Activated T-helper 1 cell treated with Interleukin-2 at 50 U/mL for 16 hours (primary cell): ENCODE data around the gene ZNF581.

Experiments
- DNase-seq: peaks from one replicate; pipeline ENCODE4 v3.0.0-alpha.2; 2020; ENCODE audit warnings: low read depth

Gene ZNF581

DNA sequence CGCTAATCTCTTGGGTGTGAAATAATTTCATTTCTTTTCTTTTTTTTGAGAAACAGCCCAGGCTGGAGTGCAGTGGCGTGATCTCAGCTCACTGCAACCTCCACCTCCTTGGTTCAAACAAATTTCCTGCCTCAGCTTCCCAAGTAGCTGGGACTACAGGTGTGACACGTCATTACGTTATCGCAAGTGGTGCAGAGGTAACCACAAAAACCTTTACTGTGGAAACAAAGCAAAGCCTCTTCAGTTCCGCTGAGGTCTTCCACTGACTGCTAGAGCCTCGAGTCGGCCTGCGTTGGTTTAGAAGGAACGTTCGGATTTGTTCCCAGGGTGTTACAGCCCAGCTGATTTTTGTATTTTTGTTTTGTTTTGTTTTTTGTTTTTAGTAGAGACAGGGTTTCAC lies 17.1 kb upstream of the ZNF581 start:
- peak; percentile 31 for DNase-seq

DNA sequence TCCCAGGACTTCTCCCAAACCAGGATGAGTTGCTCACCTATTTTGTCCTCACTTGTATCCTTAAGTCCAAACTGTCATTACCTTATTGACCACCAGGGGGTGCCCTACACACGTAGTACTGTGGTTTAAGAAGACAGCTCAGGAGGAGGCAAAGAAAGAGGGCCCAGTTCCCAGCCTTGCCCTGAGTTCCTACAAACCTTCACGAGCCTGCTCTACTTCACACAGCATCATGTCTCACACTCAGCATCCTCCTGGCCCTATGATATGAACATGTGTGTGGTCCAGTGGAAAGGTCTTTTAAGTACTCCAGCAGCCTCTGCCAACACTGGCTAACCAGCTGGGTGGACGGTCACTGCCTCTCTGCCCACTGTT lies 11.0 kb upstream of the ZNF581 start:
- DNase-seq, result peak; percentile 62

GRCh38 chr19:55633861-55634260 lies 9.6 kb upstream of the ZNF581 start:
- no peak for DNase-seq

GRCh38 chr19:55635334-55635717 lies 8.1 kb upstream of the ZNF581 start:
- no peak for DNase-seq

- no peak for DNase-seq
Measured at GRCh38 chr19:55635856-55636440, 7.5 kb upstream of the ZNF581 start.

DNA sequence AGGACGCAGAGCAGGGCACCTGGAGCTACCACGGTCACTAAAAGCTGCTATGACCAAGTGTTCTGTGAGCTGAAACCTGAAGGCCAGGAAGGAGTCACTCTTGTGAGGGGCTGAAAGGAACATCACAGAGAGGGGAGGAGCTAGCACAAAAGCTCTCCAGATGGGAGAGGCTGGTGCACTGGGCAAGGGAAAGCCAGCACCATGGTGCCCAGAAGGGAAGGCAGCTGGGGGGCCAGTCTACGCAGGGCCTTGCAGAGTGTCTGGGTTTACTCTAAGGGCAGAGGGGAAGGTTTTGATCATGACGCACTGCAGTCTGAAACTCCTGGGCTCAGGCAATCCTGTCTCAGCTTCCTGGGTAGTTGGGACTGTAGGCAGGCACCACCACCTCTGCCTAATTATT lies 6.7 kb upstream of the ZNF581 start:
- DNase-seq, result no peak

GRCh38 chr19:55637534-55637933 lies 5.9 kb upstream of the ZNF581 start:
- DNase-seq, result no peak

- peak; percentile 31 for DNase-seq
Measured at GRCh38 chr19:55638864-55639359, 4.5 kb upstream of the ZNF581 start.

- DNase-seq, result peak; percentile 59
Measured at GRCh38 chr19:55640043-55640576, 3.3 kb upstream of the ZNF581 start.

DNA sequence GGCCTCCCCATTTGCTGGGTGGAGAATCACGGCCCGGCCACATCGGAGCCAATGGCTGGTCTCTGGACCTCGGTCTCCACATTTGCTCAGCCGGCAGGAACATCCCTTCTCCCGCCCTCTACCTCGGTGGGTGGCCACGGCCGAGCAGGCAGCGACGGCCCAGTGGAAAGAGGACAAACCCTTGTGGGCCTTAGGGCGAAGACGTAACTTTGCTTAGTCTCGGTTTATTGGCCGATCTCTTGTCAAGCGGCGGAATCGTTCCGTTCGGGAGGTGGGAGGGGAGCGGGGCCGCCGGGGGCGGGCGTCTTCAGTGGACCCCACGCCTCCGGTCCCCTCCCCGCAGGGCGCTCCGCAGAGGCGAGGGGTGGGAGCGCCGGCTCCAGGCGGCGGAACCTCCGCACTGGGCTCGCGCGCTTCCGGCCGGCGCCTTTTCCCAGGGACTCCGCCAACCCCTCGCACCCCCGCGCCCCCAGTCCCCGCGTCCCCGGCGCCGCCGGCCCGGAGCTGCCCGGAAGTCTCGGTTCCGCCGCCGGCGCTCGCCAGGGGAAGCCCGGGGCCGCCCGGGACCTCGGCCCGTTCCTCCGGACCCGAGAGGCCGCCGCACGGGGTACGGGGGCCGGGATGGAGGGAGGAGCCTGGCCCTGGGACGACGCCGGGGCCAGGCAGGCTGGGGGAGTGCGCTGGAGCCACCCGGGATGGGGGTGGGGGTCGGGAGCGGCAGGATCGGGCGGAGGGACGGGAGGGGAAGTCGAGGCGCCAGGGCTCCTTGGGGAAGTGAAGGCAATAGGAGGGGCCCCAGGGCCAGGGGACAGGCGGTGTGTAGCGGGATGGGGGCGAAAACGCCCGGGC lies 2.6 kb upstream of the ZNF581 start, which contains the start of gene ZNF580:
Gene ZNF580 (plus strand): TSS at position 426 of the 849 bp plus-strand sequence. CDS start 1,507 bp downstream, outside the sequence.
- peak; percentile 31 for DNase-seq

DNA sequence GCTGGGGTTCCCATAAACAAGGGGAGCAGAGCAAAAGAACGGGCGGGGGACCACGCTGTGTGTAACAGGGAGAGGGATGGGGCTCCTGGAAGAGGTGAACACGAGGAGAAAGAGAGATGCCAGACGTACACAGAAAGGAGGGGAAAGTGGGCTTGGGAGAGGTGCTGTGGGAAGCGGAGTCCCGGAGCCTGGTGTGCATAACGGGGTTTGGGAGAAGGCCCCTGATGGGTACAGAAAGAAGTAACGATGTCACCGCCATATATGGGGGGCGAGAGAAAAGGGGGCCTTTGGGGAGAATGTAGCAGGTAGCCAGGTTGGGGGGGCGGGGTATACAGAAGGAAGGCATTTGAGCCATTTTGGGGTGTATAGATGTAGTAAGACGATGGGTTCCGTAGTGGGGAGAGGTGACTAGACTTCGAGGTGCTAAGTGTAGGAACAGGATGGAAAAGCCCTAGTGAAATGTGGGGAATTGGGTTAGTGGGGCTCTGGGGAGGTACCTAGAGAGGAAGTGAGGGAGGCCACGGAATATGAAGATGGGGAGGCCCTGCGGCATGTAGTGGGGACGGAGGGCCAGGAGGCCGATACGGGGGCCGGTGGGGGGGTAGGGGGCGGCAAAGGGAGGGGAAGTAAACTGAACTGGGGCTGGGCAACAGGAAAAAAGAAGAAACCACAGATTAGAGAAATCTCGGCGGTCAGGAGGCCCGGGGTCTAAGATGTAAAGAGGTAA lies 1.9 kb upstream of the ZNF581 start:
- no peak for DNase-seq

GRCh38 chr19:55642153-55643002 lies 1.1 kb upstream of the ZNF581 start:
- DNase-seq, result no peak

GRCh38 chr19:55643887-55644176 lies 383 bp downstream of the ZNF581 start:
- no peak for DNase-seq

GRCh38 chr19:55644191-55644833 lies 863 bp downstream of the ZNF581 start:
- no peak for DNase-seq

- no peak for DNase-seq
Measured at GRCh38 chr19:55644842-55645511, 1.5 kb downstream of the ZNF581 start.

DNA sequence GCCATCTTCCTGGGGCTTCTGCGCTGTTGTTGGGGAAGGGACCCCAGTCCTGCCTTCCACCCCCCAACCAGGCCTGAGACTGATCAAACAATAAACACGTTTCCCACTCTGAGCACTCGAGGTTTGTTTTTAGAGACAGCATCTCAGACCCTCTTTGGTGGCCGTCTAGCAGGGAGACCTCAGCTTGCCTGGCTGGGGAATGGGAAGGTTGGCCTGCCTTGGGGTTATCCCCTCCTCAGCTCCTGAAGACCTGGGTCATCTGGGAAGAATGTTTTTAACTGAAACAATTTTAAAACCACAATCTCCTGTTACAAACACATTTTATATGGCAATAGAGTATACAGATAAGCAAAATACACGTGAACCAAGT lies 2.0 kb downstream of the ZNF581 start:
- DNase-seq, result no peak

DNA sequence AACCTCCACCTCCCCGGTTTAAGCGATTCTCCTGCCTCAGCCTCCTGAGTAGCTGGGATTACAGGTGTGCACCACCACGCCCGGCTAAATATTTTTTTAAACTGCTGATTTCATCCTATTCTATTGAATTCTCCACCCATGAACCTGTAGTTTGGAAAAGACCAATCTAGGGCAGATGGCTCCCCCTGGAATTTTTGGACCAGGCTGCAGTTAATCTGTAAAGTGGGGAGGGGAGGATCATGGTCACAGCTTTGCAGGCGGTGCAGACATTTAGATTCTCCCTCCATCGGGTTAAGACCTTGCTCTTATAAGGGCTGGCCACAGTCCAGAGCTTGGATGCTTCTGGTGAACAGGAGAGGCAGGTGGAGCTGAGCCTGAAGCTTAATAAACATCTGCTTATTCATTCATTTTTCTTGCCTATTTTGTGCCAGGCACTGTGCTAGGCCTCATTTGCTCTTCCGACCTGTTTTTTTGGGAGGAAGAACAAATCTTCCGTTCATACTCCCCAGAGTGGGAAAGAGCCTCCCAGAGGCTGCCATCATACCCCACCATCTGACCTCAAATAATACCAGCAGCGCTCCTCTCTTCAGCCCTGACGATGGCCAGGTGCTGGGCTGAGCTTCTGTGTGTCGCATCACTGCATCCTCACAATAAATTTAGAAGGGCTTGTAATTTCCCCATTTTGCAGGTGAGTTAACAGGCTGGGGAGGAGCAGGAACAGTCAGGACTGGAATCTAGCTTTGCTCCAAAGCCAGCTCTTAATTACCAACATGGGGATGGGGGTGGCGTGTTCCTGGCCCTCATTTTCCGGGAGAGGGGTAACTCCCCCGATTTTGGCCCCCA lies 3.7 kb downstream of the ZNF581 start:
- DNase-seq, result no peak

GRCh38 chr19:55647732-55648584 lies 4.5 kb downstream of the ZNF581 start, which contains the start of gene CCDC106:
CCDC106 (plus strand) TSS chr19:55648212; CDS start chr19:55649047, 835 bp downstream.
- DNase-seq, result no peak
